HCT116 (cell line): ENCODE results near the gene ARMC6.

Experiments
- CTCF ChIP-seq, 3 experiments: fragments of 200-600 bp in 1 of 3; sonication (generic) in 1 of 3; IDR thresholded peaks in 2 of 3; conservative IDR thresholded peaks in 1 of 3; 2 replicates each; pipeline ENCODE4 v1.5.1; 2012 to 2017; ENCODE audit warnings: low read depth in 2 of 3, low read length in 2 of 3, antibody characterized with exemption in 1 of 3, borderline replicate concordance in 1 of 3, control low read depth in 1 of 3, mild to moderate bottlenecking in 1 of 3, mixed read lengths in 1 of 3, mixed run types in 1 of 3, moderate library complexity in 1 of 3; ENCODE audit not compliant: insufficient read depth in 1 of 3
- EZH2 ChIP-seq: fragments of 200-600 bp; sonication (generic); IDR thresholded peaks from 2 replicates; pipeline ENCODE4 v1.6.1; 2017; ENCODE audit warnings: antibody characterized with exemption, mixed run types
- EZH2phosphoT487 ChIP-seq: fragments of 200-600 bp; IDR thresholded peaks from 2 replicates; pipeline ENCODE4 v1.6.1; 2018; ENCODE audit warnings: antibody characterized with exemption, borderline replicate concordance
- POLR2A ChIP-seq: IDR thresholded peaks from 2 replicates; pipeline ENCODE4 v1.7.0; 2011; ENCODE audit warnings: borderline replicate concordance; ENCODE audit not compliant: insufficient read depth, insufficient read length; ENCODE audit errors: extremely low read depth
- TCF7L2 ChIP-seq: IDR thresholded peaks from 2 replicates; pipeline ENCODE4 v1.7.0; 2011; ENCODE audit warnings: borderline replicate concordance, inconsistent platforms; ENCODE audit not compliant: insufficient read depth, insufficient read length; ENCODE audit errors: extremely low read depth
- TF ChIP-seq, protein P1 (sequence below): IDR thresholded peaks from 2 replicates; pipeline ENCODE4 v1.6.1; 2012; ENCODE audit warnings: low read depth
- TF ChIP-seq, protein P2 (sequence below): IDR thresholded peaks from 2 replicates; pipeline ENCODE4 v1.6.1; 2012

GRCh38 chr19:18993115-18993514, 40.3 kb upstream of the ARMC6 start:
- TF ChIP-seq POLR2A = no peak
- no peak for TF ChIP-seq CTCF (IDR thresholded peaks at IDR 0.05 in 2 of 3, conservative IDR thresholded peaks at IDR 0.05 in 1 of 3; ENCODE audit: borderline replicate concordance in 1 of 3, insufficient read depth in 1 of 3, low read depth in 2 of 3, low read length in 2 of 3)
- TF ChIP-seq, protein P1, sequence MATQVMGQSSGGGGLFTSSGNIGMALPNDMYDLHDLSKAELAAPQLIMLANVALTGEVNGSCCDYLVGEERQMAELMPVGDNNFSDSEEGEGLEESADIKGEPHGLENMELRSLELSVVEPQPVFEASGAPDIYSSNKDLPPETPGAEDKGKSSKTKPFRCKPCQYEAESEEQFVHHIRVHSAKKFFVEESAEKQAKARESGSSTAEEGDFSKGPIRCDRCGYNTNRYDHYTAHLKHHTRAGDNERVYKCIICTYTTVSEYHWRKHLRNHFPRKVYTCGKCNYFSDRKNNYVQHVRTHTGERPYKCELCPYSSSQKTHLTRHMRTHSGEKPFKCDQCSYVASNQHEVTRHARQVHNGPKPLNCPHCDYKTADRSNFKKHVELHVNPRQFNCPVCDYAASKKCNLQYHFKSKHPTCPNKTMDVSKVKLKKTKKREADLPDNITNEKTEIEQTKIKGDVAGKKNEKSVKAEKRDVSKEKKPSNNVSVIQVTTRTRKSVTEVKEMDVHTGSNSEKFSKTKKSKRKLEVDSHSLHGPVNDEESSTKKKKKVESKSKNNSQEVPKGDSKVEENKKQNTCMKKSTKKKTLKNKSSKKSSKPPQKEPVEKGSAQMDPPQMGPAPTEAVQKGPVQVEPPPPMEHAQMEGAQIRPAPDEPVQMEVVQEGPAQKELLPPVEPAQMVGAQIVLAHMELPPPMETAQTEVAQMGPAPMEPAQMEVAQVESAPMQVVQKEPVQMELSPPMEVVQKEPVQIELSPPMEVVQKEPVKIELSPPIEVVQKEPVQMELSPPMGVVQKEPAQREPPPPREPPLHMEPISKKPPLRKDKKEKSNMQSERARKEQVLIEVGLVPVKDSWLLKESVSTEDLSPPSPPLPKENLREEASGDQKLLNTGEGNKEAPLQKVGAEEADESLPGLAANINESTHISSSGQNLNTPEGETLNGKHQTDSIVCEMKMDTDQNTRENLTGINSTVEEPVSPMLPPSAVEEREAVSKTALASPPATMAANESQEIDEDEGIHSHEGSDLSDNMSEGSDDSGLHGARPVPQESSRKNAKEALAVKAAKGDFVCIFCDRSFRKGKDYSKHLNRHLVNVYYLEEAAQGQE = no peak
- no peak for TF ChIP-seq EZH2
- TF ChIP-seq EZH2phosphoT487 = no peak
- TF ChIP-seq TCF7L2 = no peak
- TF ChIP-seq, protein P2, sequence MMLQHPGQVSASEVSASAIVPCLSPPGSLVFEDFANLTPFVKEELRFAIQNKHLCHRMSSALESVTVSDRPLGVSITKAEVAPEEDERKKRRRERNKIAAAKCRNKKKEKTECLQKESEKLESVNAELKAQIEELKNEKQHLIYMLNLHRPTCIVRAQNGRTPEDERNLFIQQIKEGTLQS = no peak
